IMR-90 (cell line): ENCODE data around the gene DAPL1. TPM values are rescaled to one million over a fixed set of nuclear protein-coding genes. Genes with fewer than 3 reads are reported as not detected.

Experiments used
- ATAC-seq: fragments of 200-7000 bp; cut with Tn5 transposase; 2 replicates; pipeline ENCODE4 v1.9.1; 2020; ENCODE audit warnings: low read depth, mild to moderate bottlenecking, moderate library complexity
- BruUV-seq: library from RNA; stranded (reverse); fragments of 400-500 nt; replicated peaks from 2 replicates; lab custom pipeline; 2021; lab: Mats Ljungman, UMichigan
- CTCF ChIA-PET: fragments of 300-600 bp; formaldehyde crosslinking; extraction: SDS; loops from one replicate; lab custom pipeline; 2021; ENCODE audit warnings: antibody characterized with exemption; lab: Yijun Ruan, JAX
- POLR2A ChIA-PET: fragments of 300-600 bp; sonication (Branson Sonifier 250); formaldehyde crosslinking; loops from one replicate; lab custom pipeline; 2022; ENCODE audit warnings: antibody characterized with exemption; ENCODE audit not compliant: unreplicated experiment; lab: Charles Lee
- DNase-seq: peaks from one replicate; pipeline ENCODE4 v3.0.0; 2013
- H2AFZ ChIP-seq: replicated peaks from 2 replicates; pipeline ENCODE3; 2013; ENCODE audit warnings: low read length, mild to moderate bottlenecking; ENCODE audit not compliant: poor library complexity
- H2AK5ac ChIP-seq: 2 replicates; pipeline ENCODE4 v1.6.1; 2013; ENCODE audit warnings: low read depth, low read length, inconsistent platforms
- H2AK9ac ChIP-seq: replicated peaks from 2 replicates; pipeline ENCODE3; 2013; ENCODE audit warnings: mild to moderate bottlenecking, low read depth, low read length, moderate library complexity; ENCODE audit not compliant: poor library complexity
- H2BK120ac ChIP-seq: 2 replicates; pipeline ENCODE4 v1.6.1; 2013; ENCODE audit warnings: low read depth, low read length, inconsistent platforms
- H2BK15ac ChIP-seq: 3 replicates; pipeline ENCODE4 v1.6.1; 2013; ENCODE audit warnings: low read depth, low read length, inconsistent platforms
- H2BK20ac ChIP-seq: 2 replicates; pipeline ENCODE4 v1.6.1; 2013; ENCODE audit warnings: low read depth, mild to moderate bottlenecking, inconsistent platforms, low read length, moderate library complexity
- H2BK5ac ChIP-seq: 2 replicates; pipeline ENCODE4 v1.6.1; 2013; ENCODE audit warnings: mild to moderate bottlenecking, low read depth, low read length, inconsistent platforms; ENCODE audit not compliant: poor library complexity, severe bottlenecking
- H3K14ac ChIP-seq: replicated peaks from 2 replicates; pipeline ENCODE4 v1.6.1; 2013; ENCODE audit warnings: low read depth, low read length, inconsistent platforms
- H3K18ac ChIP-seq: 2 replicates; pipeline ENCODE4 v1.6.1; 2013; ENCODE audit warnings: low read depth, low read length, control low read depth
- H3K23ac ChIP-seq: 2 replicates; pipeline ENCODE4 v1.6.1; 2013; ENCODE audit warnings: low read depth, low read length, inconsistent platforms
- H3K27ac ChIP-seq: 2 replicates; pipeline ENCODE4 v1.5.1; 2013; ENCODE audit warnings: mild to moderate bottlenecking, control low read depth, low read length; ENCODE audit not compliant: insufficient read depth
- H3K27me3 ChIP-seq: 2 replicates; pipeline ENCODE4 v1.6.1; 2013; ENCODE audit warnings: low read length; ENCODE audit not compliant: control insufficient read depth, insufficient read depth
- H3K36me3 ChIP-seq: 2 replicates; pipeline ENCODE4 v1.6.1; 2013; ENCODE audit warnings: low read length, mixed read lengths; ENCODE audit not compliant: control insufficient read depth, insufficient read depth
- H3K4ac ChIP-seq: 2 replicates; pipeline ENCODE4 v1.6.1; 2013; ENCODE audit warnings: low read depth, low read length, inconsistent platforms
- H3K4me1 ChIP-seq: 2 replicates; pipeline ENCODE4 v1.6.1; 2013; ENCODE audit warnings: low read length, mixed read lengths; ENCODE audit not compliant: control insufficient read depth, insufficient read depth
- H3K4me2 ChIP-seq: 2 replicates; pipeline ENCODE4 v1.6.1; 2013; ENCODE audit warnings: low read depth, mild to moderate bottlenecking, control low read depth, low read length, moderate library complexity
- H3K4me3 ChIP-seq: 2 replicates; pipeline ENCODE4 v1.5.1; 2013; ENCODE audit warnings: low read depth, mild to moderate bottlenecking, control low read depth, low read length, moderate library complexity; ENCODE audit not compliant: insufficient read depth
- H3K56ac ChIP-seq: 2 replicates; pipeline ENCODE4 v1.6.1; 2013; ENCODE audit warnings: low read length, inconsistent platforms; ENCODE audit not compliant: insufficient read depth; ENCODE audit errors: extremely low read depth
- H3K79me1 ChIP-seq, 2 experiments: 2 replicates each; pipeline ENCODE4 v1.6.1; 2013; ENCODE audit warnings: low read length in 2 of 2, inconsistent platforms in 1 of 2, low read depth in 1 of 2
- H3K9ac ChIP-seq: 2 replicates; pipeline ENCODE4 v1.6.1; 2013; ENCODE audit warnings: low read depth, low read length, control low read depth
- H3K9me1 ChIP-seq: 2 replicates; pipeline ENCODE4 v1.6.1; 2013; ENCODE audit warnings: low read length, inconsistent platforms; ENCODE audit not compliant: insufficient read depth
- H3K9me3 ChIP-seq: 2 replicates; pipeline ENCODE4 v1.6.1; 2013; ENCODE audit warnings: low read length; ENCODE audit not compliant: control insufficient read depth, insufficient read depth
- H4K20me1 ChIP-seq: 2 replicates; pipeline ENCODE4 v1.6.1; 2013; ENCODE audit warnings: low read length, inconsistent platforms; ENCODE audit not compliant: insufficient read depth
- H4K5ac ChIP-seq: 2 replicates; pipeline ENCODE4 v1.6.1; 2013; ENCODE audit warnings: mild to moderate bottlenecking, low read depth, low read length, control low read depth
- H4K8ac ChIP-seq, 2 experiments: 2 replicates each; pipeline ENCODE4 v1.6.1; 2013; ENCODE audit warnings: low read depth in 2 of 2, low read length in 2 of 2, control low read depth in 1 of 2, inconsistent platforms in 1 of 2
- H4K91ac ChIP-seq: 2 replicates; pipeline ENCODE4 v1.6.1; 2013; ENCODE audit warnings: low read depth, low read length, inconsistent platforms; ENCODE audit not compliant: insufficient read depth
- BHLHE40 ChIP-seq: fragments of 150-350 bp; IDR thresholded peaks from 2 replicates; pipeline ENCODE4 v1.6.1; 2016; ENCODE audit warnings: mild to moderate bottlenecking, low read depth, low read length
- CEBPB ChIP-seq: IDR thresholded peaks from 2 replicates; pipeline ENCODE4 v1.6.1; 2012; ENCODE audit warnings: low read depth, low read length, improper control_type of control experiment
- CHD1 ChIP-seq: IDR thresholded peaks from 2 replicates; pipeline ENCODE4 v1.6.1; 2012; ENCODE audit warnings: low read depth, low read length, improper control_type of control experiment
- FOS ChIP-seq: fragments of 150-350 bp; IDR thresholded peaks from 2 replicates; pipeline ENCODE4 v1.6.1; 2016; ENCODE audit warnings: low read depth, low read length
- MAFK ChIP-seq: IDR thresholded peaks from 2 replicates; pipeline ENCODE4 v1.6.1; 2012; ENCODE audit warnings: low read depth, low read length, improper control_type of control experiment
- MAZ ChIP-seq: IDR thresholded peaks from 2 replicates; pipeline ENCODE4 v1.6.1; 2012; ENCODE audit warnings: low read depth, mild to moderate bottlenecking, low read length, improper control_type of control experiment, moderate library complexity, borderline replicate concordance
- MXI1 ChIP-seq: IDR thresholded peaks from 2 replicates; pipeline ENCODE4 v1.6.1; 2012; ENCODE audit warnings: low read depth, mild to moderate bottlenecking, low read length, moderate library complexity, borderline replicate concordance
- NFE2L2 ChIP-seq: fragments of 150-350 bp; IDR thresholded peaks from 2 replicates; pipeline ENCODE4 v1.6.1; 2016; ENCODE audit warnings: low read depth, mild to moderate bottlenecking, low read length
- POLR2A ChIP-seq: IDR thresholded peaks from 2 replicates; pipeline ENCODE4 v1.6.1; 2012; ENCODE audit warnings: mild to moderate bottlenecking, low read depth, low read length
- RAD21 ChIP-seq: IDR thresholded peaks from 2 replicates; pipeline ENCODE4 v1.6.1; 2012; ENCODE audit warnings: low read length, improper control_type of control experiment
- RCOR1 ChIP-seq: IDR thresholded peaks from 2 replicates; pipeline ENCODE4 v1.6.1; 2012; ENCODE audit warnings: mild to moderate bottlenecking, low read length, improper control_type of control experiment; ENCODE audit not compliant: insufficient replicate concordance
- RFX5 ChIP-seq: IDR thresholded peaks from 2 replicates; pipeline ENCODE4 v1.8.0; 2012; ENCODE audit warnings: low read depth, mild to moderate bottlenecking, low read length, moderate library complexity
- SMC3 ChIP-seq: fragments of 150-350 bp; IDR thresholded peaks from 2 replicates; pipeline ENCODE4 v1.6.1; 2016; ENCODE audit warnings: low read depth, mild to moderate bottlenecking, antibody characterized with exemption, low read length, moderate library complexity
- WGBS, 2 experiments: methylation state at CpG; one replicate each; pipeline versions ENCODE4 v1.1.5 to v1.1.7; 2013; ENCODE audit warnings: missing lambda C conversion rate in 2 of 2; ENCODE audit not compliant: insufficient read length in 1 of 2; ENCODE audit errors: extremely low coverage in 2 of 2; 5-methylcytosine and 5-hydroxymethylcytosine counted together
- dilution Hi-C: fragments of 300-500 bp; cut with HindIII; formaldehyde crosslinking; loops from one replicate; pipeline ENCODE4 v1.14.3; 2018; ENCODE audit warnings: low sequenced_read_pairs; ENCODE audit not compliant: unreplicated experiment
- in situ Hi-C: fragments of 300-500 bp; cut with MboI; formaldehyde crosslinking; loops from 3 replicates; pipeline ENCODE4 v1.14.3; 2019; ENCODE audit warnings: low sequenced_read_pairs, inconsistent platforms, mixed read lengths
- intact Hi-C: fragments of 100-400 bp; cut with micrococcal nuclease; formaldehyde crosslinking; loops from 2 replicates; pipeline ENCODE4 v1.10.0; 2022
- polyA plus RNA-seq, 3 experiments: library from polyadenylated mRNA; depleted of rRNA; stranded (reverse); fragments of >200 nt; gene quantifications; 2 replicates each; pipeline ENCODE4 v1.2.3, GENCODE V29; 2012; ENCODE audit warnings: low replicate concordance in 1 of 3
- total RNA-seq: library from RNA; depleted of rRNA; stranded (reverse); fragments of >200 nt; gene quantifications from 2 replicates; pipeline ENCODE4 v1.2.3, GENCODE V29; 2012
- TF ChIP-seq, protein P1 (sequence below): fragments of 150-350 bp; IDR thresholded peaks from 2 replicates; pipeline ENCODE4 v1.6.1; 2016; ENCODE audit warnings: low read depth, mild to moderate bottlenecking, low read length, moderate library complexity, borderline replicate concordance
- TF ChIP-seq, protein P2 (sequence below): conservative IDR thresholded peaks from 2 replicates; pipeline ENCODE4 v1.5.1; 2012; ENCODE audit warnings: mild to moderate bottlenecking, low read depth, low read length, improper control_type of control experiment
- TF ChIP-seq, protein P3 (sequence below): fragments of 150-350 bp; IDR thresholded peaks from 2 replicates; pipeline ENCODE4 v1.6.1; 2017; ENCODE audit warnings: mild to moderate bottlenecking, antibody characterized with exemption, low read length, low read depth

DAPL1 gene
- total and polyA plus RNA-seq, 2 of the 4 experiments (the other 2 are of a cell fraction), result not detected

DNA sequence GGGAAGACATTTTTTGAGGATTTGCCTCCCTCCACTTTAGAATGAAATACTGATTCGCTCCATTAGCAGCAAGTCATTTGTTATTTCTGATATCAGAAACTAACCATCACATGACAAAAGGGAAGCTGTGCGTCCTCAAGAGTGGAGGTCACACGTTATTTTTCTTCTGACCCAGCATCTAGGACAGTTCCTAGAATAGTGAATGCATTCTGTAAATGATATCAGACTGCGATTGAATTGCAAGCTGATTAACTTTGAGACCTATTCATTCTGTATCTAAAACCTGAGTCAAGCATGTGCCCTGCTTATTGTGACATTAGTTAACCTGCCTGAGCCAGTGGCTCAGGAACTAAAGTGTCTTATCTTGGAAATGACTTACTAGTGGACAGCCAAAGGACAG lies 10.1 kb downstream of the DAPL1 start:
- Histone ChIP-seq H3K23ac (no peak overlapping the region), H2BK120ac (no peak overlapping the region), H3K9me1 (no peaks in the 10 kb centered on the region; the same call in 1 of the 2 replicates), H3K4ac (no peak overlapping the region), H3K18ac (no peak overlapping the region), H3K27ac (no peak overlapping the region), H3K14ac (no peak overlapping the region), H4K91ac (no peak overlapping the region), H3K9ac (no peak overlapping the region), H2BK15ac (no peak overlapping the region), H3K9me3 (no peaks in the 10 kb centered on the region), H2BK5ac (no peak overlapping the region), H2BK20ac (no peak overlapping the region), H4K8ac (no peak overlapping the region), H3K36me3 (no peaks in the 10 kb centered on the region), H3K56ac (no peak overlapping the region), H2AK9ac (no peak overlapping the region), H2AFZ (no peak overlapping the region), H3K4me2 (no peak overlapping the region), H4K5ac (no peak overlapping the region), H2AK5ac (no peak overlapping the region), H3K27me3 (no peaks in the 10 kb centered on the region; the same call in none of the 2 replicates), H3K4me1 (no peaks in the 10 kb centered on the region), H3K79me1 (no peaks in the 10 kb centered on the region), H4K20me1 (no peaks in the 10 kb centered on the region), H3K4me3 (no peak overlapping the region)
- no peak for TF ChIP-seq RFX5
- no peak for TF ChIP-seq MAFK
- TF ChIP-seq RAD21, result no peak
- TF ChIP-seq CEBPB, result no peak
- TF ChIP-seq MXI1, result no peak
- TF ChIP-seq, protein P1, sequence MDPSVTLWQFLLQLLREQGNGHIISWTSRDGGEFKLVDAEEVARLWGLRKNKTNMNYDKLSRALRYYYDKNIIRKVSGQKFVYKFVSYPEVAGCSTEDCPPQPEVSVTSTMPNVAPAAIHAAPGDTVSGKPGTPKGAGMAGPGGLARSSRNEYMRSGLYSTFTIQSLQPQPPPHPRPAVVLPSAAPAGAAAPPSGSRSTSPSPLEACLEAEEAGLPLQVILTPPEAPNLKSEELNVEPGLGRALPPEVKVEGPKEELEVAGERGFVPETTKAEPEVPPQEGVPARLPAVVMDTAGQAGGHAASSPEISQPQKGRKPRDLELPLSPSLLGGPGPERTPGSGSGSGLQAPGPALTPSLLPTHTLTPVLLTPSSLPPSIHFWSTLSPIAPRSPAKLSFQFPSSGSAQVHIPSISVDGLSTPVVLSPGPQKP, result no peak
- no peak for TF ChIP-seq CHD1
- no peak for TF ChIP-seq BHLHE40
- no peak for TF ChIP-seq SMC3
- TF ChIP-seq NFE2L2, result no peak
- TF ChIP-seq, protein P2, sequence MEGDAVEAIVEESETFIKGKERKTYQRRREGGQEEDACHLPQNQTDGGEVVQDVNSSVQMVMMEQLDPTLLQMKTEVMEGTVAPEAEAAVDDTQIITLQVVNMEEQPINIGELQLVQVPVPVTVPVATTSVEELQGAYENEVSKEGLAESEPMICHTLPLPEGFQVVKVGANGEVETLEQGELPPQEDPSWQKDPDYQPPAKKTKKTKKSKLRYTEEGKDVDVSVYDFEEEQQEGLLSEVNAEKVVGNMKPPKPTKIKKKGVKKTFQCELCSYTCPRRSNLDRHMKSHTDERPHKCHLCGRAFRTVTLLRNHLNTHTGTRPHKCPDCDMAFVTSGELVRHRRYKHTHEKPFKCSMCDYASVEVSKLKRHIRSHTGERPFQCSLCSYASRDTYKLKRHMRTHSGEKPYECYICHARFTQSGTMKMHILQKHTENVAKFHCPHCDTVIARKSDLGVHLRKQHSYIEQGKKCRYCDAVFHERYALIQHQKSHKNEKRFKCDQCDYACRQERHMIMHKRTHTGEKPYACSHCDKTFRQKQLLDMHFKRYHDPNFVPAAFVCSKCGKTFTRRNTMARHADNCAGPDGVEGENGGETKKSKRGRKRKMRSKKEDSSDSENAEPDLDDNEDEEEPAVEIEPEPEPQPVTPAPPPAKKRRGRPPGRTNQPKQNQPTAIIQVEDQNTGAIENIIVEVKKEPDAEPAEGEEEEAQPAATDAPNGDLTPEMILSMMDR, result no peak
- TF ChIP-seq RCOR1, result no peak
- TF ChIP-seq, protein P3, sequence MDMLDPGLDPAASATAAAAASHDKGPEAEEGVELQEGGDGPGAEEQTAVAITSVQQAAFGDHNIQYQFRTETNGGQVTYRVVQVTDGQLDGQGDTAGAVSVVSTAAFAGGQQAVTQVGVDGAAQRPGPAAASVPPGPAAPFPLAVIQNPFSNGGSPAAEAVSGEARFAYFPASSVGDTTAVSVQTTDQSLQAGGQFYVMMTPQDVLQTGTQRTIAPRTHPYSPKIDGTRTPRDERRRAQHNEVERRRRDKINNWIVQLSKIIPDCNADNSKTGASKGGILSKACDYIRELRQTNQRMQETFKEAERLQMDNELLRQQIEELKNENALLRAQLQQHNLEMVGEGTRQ, result no peak
- TF ChIP-seq MAZ, result no peak
- no peak for TF ChIP-seq FOS
- TF ChIP-seq POLR2A, result no peak
- BruUV-seq, result no TSS peak
- no peak for DNase-seq
- in situ Hi-C loops (no loop called here), intact Hi-C loops (no loop called here), dilution Hi-C loops (no loop called here)
- ATAC-seq, result no peak
- CTCF ChIA-PET, result interaction anchor here (0.7 kb wide), 1 partner anchor 1017 kb away, joined by 3 read pairs; no protein-coding TSS in a partner anchor
- POLR2A ChIA-PET, result no interaction called here
- WGBS, 2 experiments, result no CpG with 5 or more reads among the region's 4 CpGs
